GM23248 (cell line): Measurements from ENCODE around the gene TRPC4AP. TPM values are rescaled to one million over a fixed set of nuclear protein-coding genes. Genes with fewer than 3 reads are reported as not detected.

Source experiments
- DNase-seq: peaks from one replicate; pipeline ENCODE4 v3.0.0-alpha.2; 2015
- H2AFZ ChIP-seq: fragments of 200-600 bp; sonication (generic); 2 replicates; pipeline ENCODE4 v1.6.1; 2016; ENCODE audit warnings: antibody characterized with exemption
- H3F3A ChIP-seq: fragments of 200-600 bp; sonication (generic); 2 replicates; pipeline ENCODE4 v1.6.1; 2016; ENCODE audit warnings: mild to moderate bottlenecking, antibody characterized with exemption, mixed run types; ENCODE audit not compliant: insufficient read depth
- H3K27ac ChIP-seq: fragments of 200-600 bp; sonication (generic); 2 replicates; pipeline ENCODE4 v1.5.1; 2016; ENCODE audit warnings: mild to moderate bottlenecking
- H3K27me3 ChIP-seq: fragments of 200-600 bp; sonication (generic); replicated peaks from 2 replicates; pipeline ENCODE4 v1.6.1; 2016; ENCODE audit warnings: mild to moderate bottlenecking; ENCODE audit not compliant: insufficient read depth
- H3K36me3 ChIP-seq: fragments of 200-600 bp; sonication (generic); 2 replicates; pipeline ENCODE4 v1.6.1; 2016; ENCODE audit warnings: low read depth, mild to moderate bottlenecking
- H3K4me1 ChIP-seq: fragments of 200-600 bp; sonication (generic); 2 replicates; pipeline ENCODE4 v1.6.1; 2016; ENCODE audit warnings: mild to moderate bottlenecking; ENCODE audit not compliant: insufficient read depth
- H3K4me2 ChIP-seq: fragments of 200-600 bp; sonication (generic); one replicate; pipeline ENCODE4 v1.6.1; 2016; ENCODE audit warnings: mild to moderate bottlenecking; ENCODE audit not compliant: unreplicated experiment
- H3K4me3 ChIP-seq: fragments of 200-600 bp; sonication (generic); 2 replicates; pipeline ENCODE4 v1.5.1; 2016; ENCODE audit warnings: mild to moderate bottlenecking
- H3K79me2 ChIP-seq: fragments of 200-600 bp; sonication (generic); 2 replicates; pipeline ENCODE4 v1.6.1; 2016; ENCODE audit warnings: mild to moderate bottlenecking; ENCODE audit not compliant: insufficient read depth
- H3K9ac ChIP-seq: fragments of 200-600 bp; sonication (generic); 2 replicates; pipeline ENCODE4 v1.6.1; 2016; ENCODE audit warnings: mild to moderate bottlenecking
- H3K9me2 ChIP-seq: fragments of 200-600 bp; sonication (generic); 2 replicates; pipeline ENCODE4 v1.6.1; 2016; ENCODE audit warnings: mixed run types, mild to moderate bottlenecking, moderate library complexity; ENCODE audit not compliant: insufficient read depth
- H3K9me3 ChIP-seq: fragments of 200-600 bp; sonication (generic); one replicate; pipeline ENCODE4 v1.6.1; 2017; ENCODE audit warnings: low read depth
- H4K20me1 ChIP-seq: fragments of 200-600 bp; sonication (generic); 2 replicates; pipeline ENCODE4 v1.6.0; 2016; ENCODE audit not compliant: insufficient read depth
- EZH2 ChIP-seq: fragments of 200-600 bp; sonication (generic); IDR thresholded peaks from 2 replicates; pipeline ENCODE4 v1.6.1; 2018; ENCODE audit warnings: antibody characterized with exemption, mild to moderate bottlenecking; ENCODE audit not compliant: insufficient read depth, poor library complexity, severe bottlenecking
- EZH2phosphoT487 ChIP-seq: fragments of 200-600 bp; sonication (generic); IDR thresholded peaks from 2 replicates; pipeline ENCODE4 v1.6.1; 2018; ENCODE audit warnings: antibody characterized with exemption, moderate library complexity, mild to moderate bottlenecking, low read depth; ENCODE audit not compliant: insufficient read depth
- WGBS, 2 experiments: methylation state at CpG; one replicate each; pipeline ENCODE4 v1.1.6; 2015 to 2017; ENCODE audit warnings: low lambda C conversion rate in 2 of 2, low coverage in 1 of 2; ENCODE audit errors: missing lambda C conversion rate in 2 of 2; 5-methylcytosine and 5-hydroxymethylcytosine counted together
- in situ Hi-C: fragments of 300-500 bp; cut with MboI; formaldehyde crosslinking; loops from 2 replicates; pipeline ENCODE4 v1.15.0; 2020
- polyA plus RNA-seq: library from polyadenylated mRNA; unstranded; fragments of >200 nt; fragmentation: Nextera tagmentation; extraction: Ambion mirVana; gene quantifications from 2 replicates; pipeline ENCODE4 v1.2.1, GENCODE V29; 2016
- total RNA-seq: library from RNA; depleted of rRNA; stranded (reverse); fragments of >200 nt; shearing (Covaris generic); gene quantifications from 2 replicates; pipeline ENCODE4 v1.2.3, GENCODE V29; 2014

Gene TRPC4AP
- total and polyA plus RNA-seq, 2 experiments from 2014 or later: 63.4 to 92.7 TPM

GRCh38 chr20:34989670-34990069 is 102.9 kb downstream of the TRPC4AP start:
- no peaks in the 10 kb centered on the region for H4K20me1 ChIP-seq
- TF ChIP-seq EZH2 (no peak), EZH2phosphoT487 (no peak)
- in situ Hi-C loops: no loop called here

GRCh38 chr20:34989118-34989517 is 103.5 kb downstream of the TRPC4AP start:
- no peaks in the 10 kb centered on the region for H3K9me2 ChIP-seq
- 87 to 95% methylated on average over 4 of the region's 4 CpGs for WGBS, 2 experiments
- TF ChIP-seq EZH2phosphoT487 (no peak), EZH2 (no peak)
- no peaks in the 10 kb centered on the region for H3K79me2 ChIP-seq
- H3K27ac ChIP-seq: no peak overlapping the region
- H3K4me2 ChIP-seq: no peak overlapping the region
- H3K4me3 ChIP-seq: no peak overlapping the region
- H3F3A ChIP-seq: no peaks in the 10 kb centered on the region
- no peak overlapping the region for H3K9ac ChIP-seq
- H2AFZ ChIP-seq: no peak overlapping the region
- H3K27me3 ChIP-seq: peaks cover 1% of the 10 kb centered on the region; the same call in 1 of the 2 replicates
- no peaks in the 10 kb centered on the region for H3K4me1 ChIP-seq
- no peaks in the 10 kb centered on the region for H4K20me1 ChIP-seq
- no peaks in the 10 kb centered on the region for H3K36me3 ChIP-seq
- H3K9me3 ChIP-seq: no peaks in the 10 kb centered on the region
- in situ Hi-C loops: no loop called here
- no peak for DNase-seq

More at GRCh38 chr20:34989670-34990069, 102.9 kb downstream of the TRPC4AP start:
- Histone ChIP-seq H2AFZ (no peak overlapping the region), H3K27ac (no peak overlapping the region), H3K4me1 (no peaks in the 10 kb centered on the region), H3K4me2 (no peak overlapping the region), H3F3A (no peaks in the 10 kb centered on the region), H3K79me2 (no peaks in the 10 kb centered on the region), H3K27me3 (no peaks in the 10 kb centered on the region), H3K36me3 (no peaks in the 10 kb centered on the region), H3K9me3 (no peaks in the 10 kb centered on the region), H3K4me3 (no peak overlapping the region), H3K9me2 (no peaks in the 10 kb centered on the region), H3K9ac (no peak overlapping the region)
- WGBS, 2 experiments: 83 to 92% methylated on average over 10 to 14 of the region's 14 CpGs
- no peak for DNase-seq

- Histone ChIP-seq H3K4me1 (no peaks in the 10 kb centered on the region), H3K9me3 (no peaks in the 10 kb centered on the region), H3K36me3 (no peaks in the 10 kb centered on the region), H3K27ac (no peak overlapping the region), H3K4me2 (no peak overlapping the region), H3K9me2 (no peaks in the 10 kb centered on the region), H3F3A (no peaks in the 10 kb centered on the region), H3K9ac (no peak overlapping the region), H3K79me2 (no peaks in the 10 kb centered on the region), H2AFZ (no peak overlapping the region), H4K20me1 (no peaks in the 10 kb centered on the region), H3K4me3 (no peak overlapping the region), H3K27me3 (peaks cover 9% of the 10 kb centered on the region; the same call in 1 of the 2 replicates)
- in situ Hi-C loops: no loop called here
- WGBS, 2 experiments: 27 to 35% methylated on average over 12 of the region's 12 CpGs
- no peak for DNase-seq
- TF ChIP-seq EZH2phosphoT487 (no peak), EZH2 (no peak)
These were observed 104.4 kb downstream of the TRPC4AP start for GRCh38 chr20:34988191-34988540.

GRCh38 chr20:34987288-34988190 is 105.1 kb downstream of the TRPC4AP start:
- no peaks in the 10 kb centered on the region for H3K4me1 ChIP-seq
- H3K27me3 ChIP-seq: peaks cover 9% of the 10 kb centered on the region; the same call in 1 of the 2 replicates
- no peaks in the 10 kb centered on the region for H3F3A ChIP-seq
- H4K20me1 ChIP-seq: no peaks in the 10 kb centered on the region
- in situ Hi-C loops: no loop called here
- H2AFZ ChIP-seq: no peak overlapping the region
- no peaks in the 10 kb centered on the region for H3K36me3 ChIP-seq
- no peaks in the 10 kb centered on the region for H3K79me2 ChIP-seq
- H3K4me2 ChIP-seq: no peak overlapping the region
- H3K9ac ChIP-seq: no peak overlapping the region
- H3K27ac ChIP-seq: no peak overlapping the region
- TF ChIP-seq EZH2 (no peak), EZH2phosphoT487 (no peak)
- 40 to 42% methylated on average over 15 of the region's 15 CpGs for WGBS, 2 experiments
- no peak overlapping the region for H3K4me3 ChIP-seq
- H3K9me2 ChIP-seq: no peaks in the 10 kb centered on the region
- DNase-seq: no peak
- H3K9me3 ChIP-seq: no peaks in the 10 kb centered on the region
